Esophagus squamous epithelium (tissue), 5 donors: Measurements from ENCODE around the gene SLC15A4. TPM values are rescaled to one million over a fixed set of nuclear protein-coding genes. Genes with fewer than 3 reads are reported as not detected.

Experiments used
- DNase-seq: peaks from one replicate; lab custom pipeline; 2025; lab: John Stamatoyannopoulos, UW
- H3K27ac ChIP-seq, 4 donors: fragments of 200-600 bp; sonication (generic); one replicate each; pipeline ENCODE4 v1.5.1; 2016 to 2019; ENCODE audit warnings: mild to moderate bottlenecking in 1 of 4
- H3K27me3 ChIP-seq, 4 donors: fragments of 200-600 bp; sonication (generic); 1 replicate in 3 of 4; 2 replicates in 1 of 4; pipeline versions ENCODE4 v1.5.1 to v1.6.0; 2017 to 2021; ENCODE audit warnings: antibody characterized with exemption in 1 of 4
- H3K36me3 ChIP-seq, 3 donors: fragments of 200-600 bp; sonication (generic); one replicate each; pipeline ENCODE4 v1.5.1; 2016 to 2019
- H3K4me1 ChIP-seq, 3 donors: fragments of 200-600 bp; sonication (generic); one replicate each; pipeline ENCODE4 v1.5.1; 2017 to 2019
- H3K4me3 ChIP-seq, 4 donors: fragments of 200-600 bp; sonication (generic); 1 replicate in 3 of 4; 2 replicates in 1 of 4; pipeline ENCODE4 v1.5.1; 2016 to 2019; ENCODE audit warnings: mild to moderate bottlenecking in 2 of 4, moderate library complexity in 1 of 4
- H3K9me3 ChIP-seq, 3 donors: fragments of 200-600 bp; sonication (generic); one replicate each; pipeline ENCODE4 v1.5.1; 2016 to 2019
- POLR2A ChIP-seq, 4 donors: fragments of 450-650 bp; IDR thresholded peaks; one replicate each; pipeline ENCODE4 v1.6.1; 2017; ENCODE audit warnings: antibody characterized with exemption in 4 of 4, mild to moderate bottlenecking in 4 of 4, moderate library complexity in 3 of 4
- WGBS, 2 donors: methylation state at CpG; one replicate each; pipeline ENCODE4 v1.1.5; 2018; 5-methylcytosine and 5-hydroxymethylcytosine counted together
- intact Hi-C: fragments of 100-400 bp; cut with DNase I; formaldehyde crosslinking; loops from one replicate; pipeline ENCODE4 v1.15.0; 2022
- total RNA-seq, 4 donors: library from RNA; depleted of rRNA; stranded (reverse); fragments of >200 nt; gene quantifications; one replicate each; pipeline ENCODE4 v1.1.0, GENCODE V29; 2016
- TF ChIP-seq, protein P1 (sequence below), 6 experiments: fragments of 450-650 bp in 4 of 6; fragments of 200-600 bp in 2 of 6; sonication (generic) in 2 of 6; IDR thresholded peaks; one replicate each; pipeline ENCODE4 v1.5.1; 2016 to 2019; ENCODE audit warnings: antibody characterized with exemption in 6 of 6, mild to moderate bottlenecking in 4 of 6, moderate library complexity in 4 of 6
- donor health status: DM: yes; HTN: yes; CAD: no.

Gene SLC15A4
- total RNA-seq, 4 donors from 2014 or later, result 13.5 to 38.1 (median 26.8) TPM

DNA sequence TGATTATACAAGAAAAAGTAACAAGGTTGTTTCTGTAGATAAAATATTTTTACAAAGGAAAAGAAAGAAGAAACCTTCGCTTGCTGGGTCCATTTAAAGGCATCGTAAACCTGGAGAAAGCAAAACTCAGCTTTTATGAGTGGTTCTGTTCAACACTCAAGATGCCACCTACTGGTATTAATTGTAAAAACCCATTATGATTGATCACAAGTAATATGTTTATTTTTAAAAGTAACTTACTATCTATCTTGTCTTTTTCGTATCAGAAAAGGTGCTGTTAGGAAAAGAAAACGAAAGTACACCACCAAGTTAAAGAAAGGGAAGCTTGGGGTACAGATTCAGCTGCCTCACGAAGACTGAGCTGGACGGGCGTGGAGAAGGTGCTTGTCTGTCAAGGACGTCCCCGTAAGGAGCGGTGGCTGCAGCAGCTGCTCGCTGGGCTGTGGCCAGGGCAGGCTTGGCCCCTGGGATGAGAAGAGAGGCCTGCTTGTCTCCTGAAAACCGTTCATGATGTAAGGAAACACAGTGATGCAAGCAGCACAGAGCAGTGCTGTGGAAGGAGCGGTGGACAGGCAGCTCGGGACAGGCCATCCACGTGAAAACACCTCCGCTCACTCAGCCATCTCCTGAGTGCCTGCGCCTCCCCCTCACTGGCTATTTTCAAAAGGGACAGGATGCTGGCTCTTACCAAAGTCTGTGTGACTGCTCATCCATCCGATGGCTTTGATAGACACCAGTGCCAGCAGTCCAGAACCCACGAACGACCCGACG lies 25.0 kb downstream of the SLC15A4 start:
- WGBS, 2 donors, result 80 to 89% methylated on average over 14 to 19 of the region's 22 CpGs
- H3K4me3 ChIP-seq, result no peak overlapping the region
- TF ChIP-seq, protein P1, sequence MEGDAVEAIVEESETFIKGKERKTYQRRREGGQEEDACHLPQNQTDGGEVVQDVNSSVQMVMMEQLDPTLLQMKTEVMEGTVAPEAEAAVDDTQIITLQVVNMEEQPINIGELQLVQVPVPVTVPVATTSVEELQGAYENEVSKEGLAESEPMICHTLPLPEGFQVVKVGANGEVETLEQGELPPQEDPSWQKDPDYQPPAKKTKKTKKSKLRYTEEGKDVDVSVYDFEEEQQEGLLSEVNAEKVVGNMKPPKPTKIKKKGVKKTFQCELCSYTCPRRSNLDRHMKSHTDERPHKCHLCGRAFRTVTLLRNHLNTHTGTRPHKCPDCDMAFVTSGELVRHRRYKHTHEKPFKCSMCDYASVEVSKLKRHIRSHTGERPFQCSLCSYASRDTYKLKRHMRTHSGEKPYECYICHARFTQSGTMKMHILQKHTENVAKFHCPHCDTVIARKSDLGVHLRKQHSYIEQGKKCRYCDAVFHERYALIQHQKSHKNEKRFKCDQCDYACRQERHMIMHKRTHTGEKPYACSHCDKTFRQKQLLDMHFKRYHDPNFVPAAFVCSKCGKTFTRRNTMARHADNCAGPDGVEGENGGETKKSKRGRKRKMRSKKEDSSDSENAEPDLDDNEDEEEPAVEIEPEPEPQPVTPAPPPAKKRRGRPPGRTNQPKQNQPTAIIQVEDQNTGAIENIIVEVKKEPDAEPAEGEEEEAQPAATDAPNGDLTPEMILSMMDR (IDR thresholded peaks at IDR 0.05), result peak in 1 of 6 experiments; percentile 3
- no peak for TF ChIP-seq POLR2A (IDR thresholded peaks at IDR 0.05)
- H3K9me3 ChIP-seq, result no peaks in the 10 kb centered on the region
- intact Hi-C loops, result no loop called here
- peaks cover 22 to 97% (median 56%) of the 10 kb centered on the region in 3 donors for H3K36me3 ChIP-seq
- H3K27me3 ChIP-seq, result no peaks in the 10 kb centered on the region
- H3K27ac ChIP-seq, result no peak overlapping the region
- peaks cover 0 to 20% (median 0%) of the 10 kb centered on the region in 3 donors for H3K4me1 ChIP-seq
- DNase-seq, result no peak

DNA sequence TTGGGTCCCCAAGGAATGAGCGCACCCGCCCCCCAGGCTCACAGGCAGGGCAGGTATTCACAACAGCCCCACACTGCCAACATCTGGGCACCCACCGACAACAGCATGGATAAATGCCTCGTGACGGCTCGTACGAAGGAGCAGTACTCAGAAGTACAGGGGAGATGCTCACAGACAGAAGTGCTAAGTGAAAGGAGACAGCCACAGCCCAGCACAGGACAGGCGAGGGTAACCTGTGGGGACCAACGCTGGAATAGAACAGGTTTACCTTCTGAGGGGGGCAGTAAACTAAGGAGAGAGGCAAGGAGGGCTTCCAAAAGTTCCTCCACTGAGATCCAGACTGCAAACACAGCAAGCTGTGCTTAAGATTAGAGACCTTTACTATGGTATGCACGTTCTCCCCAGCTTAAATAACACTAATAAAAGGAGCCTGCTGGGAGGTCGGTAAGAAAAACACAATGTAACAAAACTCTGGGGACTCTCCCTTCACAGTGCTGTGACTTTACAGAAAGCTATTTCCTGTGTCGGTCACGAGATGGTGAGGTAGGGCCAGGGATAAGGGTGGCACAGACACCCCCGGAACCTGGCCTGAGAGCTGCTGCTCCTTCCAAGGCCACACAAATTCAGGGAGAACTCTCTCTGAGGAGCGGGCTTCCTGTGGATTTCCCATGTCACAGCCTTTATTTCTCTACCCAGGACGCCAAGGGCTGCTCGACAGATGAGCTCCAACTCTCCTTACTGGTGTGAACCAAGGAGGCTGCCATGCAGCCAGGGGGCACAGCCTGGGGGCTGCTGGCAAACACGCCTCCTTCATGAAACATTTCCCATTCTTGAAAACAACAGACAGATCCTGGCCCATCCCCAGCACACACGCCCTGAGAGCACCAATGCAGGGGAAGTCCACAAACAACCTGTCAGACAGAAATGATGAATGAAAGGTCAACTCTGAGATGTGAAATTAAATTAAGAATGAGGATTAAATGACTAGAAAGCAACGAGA lies 26.3 kb downstream of the SLC15A4 start:
- 64 to 80% methylated on average over 14 to 16 of the region's 20 CpGs for WGBS, 2 donors
- H3K27ac ChIP-seq, result peak overlapping the region in 1 of 4 donors; percentile 21
- H3K9me3 ChIP-seq, result no peaks in the 10 kb centered on the region
- intact Hi-C loops, result no loop called here
- peaks cover 22 to 99% (median 51%) of the 10 kb centered on the region in 3 donors for H3K36me3 ChIP-seq
- TF ChIP-seq POLR2A (IDR thresholded peaks at IDR 0.05), result no peak
- TF ChIP-seq, protein P1 (IDR thresholded peaks at IDR 0.05), result no peak
- H3K4me1 ChIP-seq, result peaks cover 0 to 24% (median 0%) of the 10 kb centered on the region in 3 donors
- no peak overlapping the region for H3K4me3 ChIP-seq
- H3K27me3 ChIP-seq, result no peaks in the 10 kb centered on the region
- no peak for DNase-seq

DNA sequence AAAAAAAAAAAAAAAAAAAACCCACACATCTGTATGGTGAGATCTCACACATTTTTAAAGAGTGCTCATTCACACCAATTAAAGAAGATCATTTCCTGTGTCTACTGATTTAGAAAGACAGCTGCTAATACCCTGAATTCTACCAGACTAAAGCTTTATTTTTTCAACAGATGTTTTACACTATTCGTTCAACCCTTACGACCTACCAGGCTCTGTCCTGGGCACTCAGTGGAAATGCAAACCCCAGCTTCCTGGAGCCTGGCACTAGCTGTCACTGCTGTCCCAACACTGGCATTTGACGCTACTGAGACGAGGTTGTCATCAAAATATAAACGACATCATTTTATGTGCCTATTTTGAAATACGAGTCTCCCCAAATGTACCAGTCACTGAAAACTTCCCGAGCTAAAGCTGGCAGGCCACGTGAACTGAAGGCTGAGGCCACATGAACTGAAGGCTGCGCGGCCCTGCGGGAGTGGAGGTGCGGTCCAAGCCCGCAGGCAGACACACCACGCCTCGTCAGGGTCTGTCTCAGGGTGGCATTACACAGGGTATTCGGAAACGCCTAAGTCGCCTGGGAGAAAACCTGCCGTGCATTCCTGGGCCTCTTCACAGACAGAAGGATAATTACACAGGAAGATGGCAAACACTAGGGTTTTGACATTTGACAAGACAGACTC lies 27.2 kb downstream of the SLC15A4 start:
- whole genome bisulfite sequencing, 2 donors, result 85 to 92% methylated on average over 19 of the region's 19 CpGs
- Histone ChIP-seq H3K27ac (peak overlapping the region in 1 of 4 donors; percentile 21), H3K4me3 (no peak overlapping the region), H3K27me3 (no peaks in the 10 kb centered on the region), H3K36me3 (peaks cover 22 to 100% (median 55%) of the 10 kb centered on the region in 3 donors), H3K9me3 (no peaks in the 10 kb centered on the region), H3K4me1 (peaks cover 0 to 19% (median 0%) of the 10 kb centered on the region in 3 donors)
- intact Hi-C loops, result no loop called here
- DNase-seq, result no peak
- TF ChIP-seq POLR2A (IDR thresholded peaks at IDR 0.05), result no peak
- TF ChIP-seq, protein P1 (IDR thresholded peaks at IDR 0.05), result no peak

DNA sequence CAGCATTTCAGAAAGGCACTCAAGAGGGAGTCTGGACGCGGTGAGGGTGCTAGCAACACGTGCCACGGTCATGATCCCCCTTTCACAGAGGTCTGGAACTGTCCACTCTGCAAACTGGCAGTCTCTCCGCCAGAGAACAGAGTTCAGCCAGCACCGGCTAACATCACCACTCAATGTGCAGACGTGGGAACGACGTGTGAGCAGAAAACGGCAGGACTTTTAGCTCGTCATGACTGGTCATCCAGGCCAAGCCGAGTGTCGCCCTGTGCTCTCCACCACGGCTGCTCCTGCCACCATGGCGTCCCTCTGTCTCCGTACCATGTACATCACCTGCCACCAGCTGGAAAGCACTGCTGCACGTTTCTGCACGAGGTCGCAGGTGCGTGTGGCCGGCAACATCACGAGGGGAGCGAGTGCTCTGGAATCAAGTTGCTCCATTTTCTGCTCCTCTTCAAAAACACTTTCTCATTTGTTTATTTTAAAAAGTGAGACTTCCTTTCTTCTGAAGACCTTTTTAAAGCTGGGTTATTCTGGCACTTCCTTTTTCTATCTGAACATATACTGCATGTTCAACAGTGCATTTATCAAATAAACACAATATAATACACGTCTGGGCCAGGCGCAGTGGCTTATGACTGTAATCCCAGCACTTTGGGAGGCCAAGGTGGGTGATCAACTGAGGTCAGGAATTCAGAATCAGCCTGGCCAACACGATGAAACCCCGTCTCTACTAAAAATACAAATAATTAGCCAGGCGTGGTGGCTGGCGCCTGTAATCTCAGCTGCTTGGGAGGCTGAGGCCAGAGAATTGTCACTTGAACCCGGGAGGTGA lies 28.0 kb downstream of the SLC15A4 start:
- Histone ChIP-seq H3K9me3 (no peaks in the 10 kb centered on the region), H3K27ac (no peak overlapping the region), H3K36me3 (peaks cover 19 to 100% (median 52%) of the 10 kb centered on the region in 3 donors), H3K4me3 (no peak overlapping the region), H3K27me3 (no peaks in the 10 kb centered on the region), H3K4me1 (peaks cover 0 to 19% (median 0%) of the 10 kb centered on the region in 3 donors)
- intact Hi-C loops, result no loop called here
- TF ChIP-seq, protein P1 (IDR thresholded peaks at IDR 0.05), result no peak
- WGBS, 2 donors, result 76 to 85% methylated on average over 21 to 29 of the region's 30 CpGs
- DNase-seq, result no peak
